BJ (cell line): Measurements from ENCODE around the gene GPR3. TPM values are rescaled to one million over a fixed set of nuclear protein-coding genes. Genes with fewer than 3 reads are reported as not detected.

Source experiments
- CTCF ChIA-PET: fragments of 350-600 bp; formaldehyde crosslinking; extraction: SDS; loops from one replicate; lab custom pipeline; 2021; ENCODE audit warnings: antibody characterized with exemption, inconsistent platforms; lab: Yijun Ruan, JAX
- POLR2A ChIA-PET: fragments of 300-600 bp; sonication (Branson Sonifier 250); formaldehyde crosslinking; extraction: SDS; loops from one replicate; lab custom pipeline; 2021; ENCODE audit warnings: antibody characterized with exemption; lab: Charles Lee
- DNase-seq: peaks from one replicate; pipeline ENCODE4 v3.0.0-alpha.2; 2011; ENCODE audit warnings: low read depth
- H3K27me3 ChIP-seq: 2 replicates; pipeline ENCODE4 v1.6.0; 2011; ENCODE audit warnings: low read length; ENCODE audit not compliant: control insufficient read depth, insufficient read depth
- H3K36me3 ChIP-seq: 2 replicates; pipeline ENCODE4 v1.5.1; 2011; ENCODE audit warnings: low read length; ENCODE audit not compliant: control insufficient read depth, insufficient read depth
- H3K4me3 ChIP-seq: 2 replicates; pipeline ENCODE4 v1.5.1; 2011; ENCODE audit warnings: low read depth, mild to moderate bottlenecking, control low read depth, low read length
- polyA plus RNA-seq: library from polyadenylated mRNA; depleted of rRNA; stranded (reverse); fragments of >200 nt; gene quantifications from 2 replicates; pipeline ENCODE4 v1.2.3, GENCODE V29; 2011
- TF ChIP-seq, protein P1 (sequence below): IDR thresholded peaks from 2 replicates; pipeline ENCODE4 v1.5.1; 2011; ENCODE audit warnings: low read depth, mild to moderate bottlenecking, control low read depth, inconsistent platforms, low read length, moderate library complexity; ENCODE audit not compliant: insufficient read depth

GPR3 gene
- polyA plus RNA-seq, 1 experiment: 1.8 TPM

GRCh38 chr1:27423709-27424108 is 31.3 kb downstream of the GPR3 start:
- ChIA-PET POLR2A (no interaction called here), CTCF (interaction anchor here (3.4 kb wide), 1 partner anchor 13 kb away, joined by 11 read pairs; no protein-coding TSS in a partner anchor)
- H3K27me3 ChIP-seq: no peaks in the 10 kb centered on the region
- DNase-seq: no peak
- H3K4me3 ChIP-seq: no peak overlapping the region
- peaks cover 6% of the 10 kb centered on the region for H3K36me3 ChIP-seq
- TF ChIP-seq, protein P1, sequence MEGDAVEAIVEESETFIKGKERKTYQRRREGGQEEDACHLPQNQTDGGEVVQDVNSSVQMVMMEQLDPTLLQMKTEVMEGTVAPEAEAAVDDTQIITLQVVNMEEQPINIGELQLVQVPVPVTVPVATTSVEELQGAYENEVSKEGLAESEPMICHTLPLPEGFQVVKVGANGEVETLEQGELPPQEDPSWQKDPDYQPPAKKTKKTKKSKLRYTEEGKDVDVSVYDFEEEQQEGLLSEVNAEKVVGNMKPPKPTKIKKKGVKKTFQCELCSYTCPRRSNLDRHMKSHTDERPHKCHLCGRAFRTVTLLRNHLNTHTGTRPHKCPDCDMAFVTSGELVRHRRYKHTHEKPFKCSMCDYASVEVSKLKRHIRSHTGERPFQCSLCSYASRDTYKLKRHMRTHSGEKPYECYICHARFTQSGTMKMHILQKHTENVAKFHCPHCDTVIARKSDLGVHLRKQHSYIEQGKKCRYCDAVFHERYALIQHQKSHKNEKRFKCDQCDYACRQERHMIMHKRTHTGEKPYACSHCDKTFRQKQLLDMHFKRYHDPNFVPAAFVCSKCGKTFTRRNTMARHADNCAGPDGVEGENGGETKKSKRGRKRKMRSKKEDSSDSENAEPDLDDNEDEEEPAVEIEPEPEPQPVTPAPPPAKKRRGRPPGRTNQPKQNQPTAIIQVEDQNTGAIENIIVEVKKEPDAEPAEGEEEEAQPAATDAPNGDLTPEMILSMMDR: no peak

DNA sequence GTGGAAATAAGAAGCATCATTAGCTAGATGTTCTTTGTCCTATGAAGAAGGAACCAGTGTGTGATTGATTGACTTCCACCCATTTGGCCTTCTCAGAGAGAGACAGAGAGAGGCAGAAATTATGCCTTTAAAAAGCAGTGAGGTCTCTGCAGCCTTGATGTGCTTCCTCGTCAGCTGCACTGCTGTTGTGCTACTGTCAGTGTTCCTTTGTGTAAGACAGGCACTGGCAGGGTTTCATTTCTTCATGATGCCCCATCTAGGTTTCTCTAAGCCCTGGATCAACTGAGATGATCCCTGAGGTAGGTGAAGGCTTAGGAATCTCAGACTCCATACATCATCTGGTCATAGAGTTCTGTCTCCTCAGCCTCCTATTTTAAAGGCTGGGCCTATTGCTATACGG is 34.9 kb downstream of the GPR3 start:
- Histone ChIP-seq H3K4me3 (no peak overlapping the region), H3K27me3 (no peaks in the 10 kb centered on the region), H3K36me3 (peaks cover 6% of the 10 kb centered on the region)
- ChIA-PET CTCF (interaction anchor here (1.0 to 2.8 kb wide), 5 partner anchors 8 to 179 kb away, joined by 3 to 10 read pairs (median 3); no protein-coding TSS in a partner anchor), POLR2A (no interaction called here)
- TF ChIP-seq, protein P1: no peak
- DNase-seq: no peak

GRCh38 chr1:27427816-27428315 is 35.4 kb downstream of the GPR3 start:
- DNase-seq: no peak
- TF ChIP-seq, protein P1: no peak
- ChIA-PET CTCF (interaction anchor here (0.7 to 2.8 kb wide), 8 partner anchors 9 to 180 kb away, joined by 3 to 10 read pairs (median 3); no protein-coding TSS in a partner anchor), POLR2A (interaction anchor here (0.6 kb wide), 1 partner anchor 130 kb away, joined by 3 read pairs; no protein-coding TSS in a partner anchor)
- peaks cover 6% of the 10 kb centered on the region for H3K36me3 ChIP-seq
- no peak overlapping the region for H3K4me3 ChIP-seq
- H3K27me3 ChIP-seq: no peaks in the 10 kb centered on the region

- TF ChIP-seq, protein P1: no peak
- no peaks in the 10 kb centered on the region for H3K27me3 ChIP-seq
- DNase-seq: no peak
- POLR2A ChIA-PET: interaction anchor here (0.6 kb wide), 1 partner anchor 129 kb away, joined by 3 read pairs; no protein-coding TSS in a partner anchor
- CTCF ChIA-PET: interaction anchor here (0.7 to 2.8 kb wide), 9 partner anchors 9 to 180 kb away, joined by 3 to 10 read pairs (median 3); no protein-coding TSS in a partner anchor
- H3K4me3 ChIP-seq: no peak overlapping the region
- H3K36me3 ChIP-seq: peaks cover 6% of the 10 kb centered on the region
Observed at GRCh38 chr1:27428316-27429028, 36.0 kb downstream of the GPR3 start.

- no peak overlapping the region for H3K4me3 ChIP-seq
- peaks cover 6% of the 10 kb centered on the region for H3K36me3 ChIP-seq
- CTCF ChIA-PET: interaction anchor here (0.7 to 2.8 kb wide), 5 partner anchors 10 to 179 kb away, joined by 3 to 10 read pairs (median 3); no protein-coding TSS in a partner anchor
- DNase-seq: no peak
- TF ChIP-seq, protein P1: no peak
- H3K27me3 ChIP-seq: no peaks in the 10 kb centered on the region
- POLR2A ChIA-PET: no interaction called here
Observed at GRCh38 chr1:27429029-27429425, 36.6 kb downstream of the GPR3 start.
